A673 (cell line): ENCODE results near the gene SLC22A17. TPM values are rescaled to one million over a fixed set of nuclear protein-coding genes. Genes with fewer than 3 reads are reported as not detected.
A peak's percentile ranks its signal among the peaks of the same experiment; 100 is the strongest.

ENCODE experiments used
- BruUV-seq: library from RNA; stranded (reverse); fragments of 400-500 nt; replicated peaks from 2 replicates; lab custom pipeline; 2021; lab: Mats Ljungman, UMichigan
- CTCF ChIA-PET: fragments of 300-600 bp; sonication (Branson Sonifier 250); formaldehyde crosslinking; loops from one replicate; lab custom pipeline; 2022; ENCODE audit warnings: antibody characterized with exemption; lab: Charles Lee
- POLR2A ChIA-PET: fragments of 300-600 bp; sonication (Branson Sonifier 250); formaldehyde crosslinking; loops from one replicate; lab custom pipeline; 2022; ENCODE audit warnings: antibody characterized with exemption; ENCODE audit not compliant: low non-redundant PET; lab: Charles Lee
- DNase-seq: peaks from one replicate; pipeline ENCODE4 v3.0.0-alpha.2; 2015; ENCODE audit warnings: low spot score
- H3K27ac ChIP-seq: fragments of 200-600 bp; sonication (generic); 2 replicates; pipeline ENCODE4 v1.5.1; 2016; ENCODE audit warnings: mixed run types, low read depth, mild to moderate bottlenecking, mixed read lengths, antibody characterized with exemption, low read length; ENCODE audit not compliant: poor library complexity, severe bottlenecking
- H3K27me3 ChIP-seq: fragments of 200-600 bp; sonication (generic); replicated peaks from 2 replicates; pipeline ENCODE4 v1.6.1; 2017; ENCODE audit warnings: mixed run types, low read depth, mild to moderate bottlenecking, mixed read lengths, antibody characterized with exemption, low read length; ENCODE audit not compliant: insufficient read depth, poor library complexity
- H3K36me3 ChIP-seq: fragments of 200-600 bp; sonication (generic); 2 replicates; pipeline ENCODE4 v1.6.1; 2016; ENCODE audit warnings: mixed run types, mild to moderate bottlenecking, mixed read lengths, antibody characterized with exemption, low read length; ENCODE audit not compliant: insufficient read depth, poor library complexity, severe bottlenecking
- H3K4me1 ChIP-seq: fragments of 200-600 bp; sonication (generic); 2 replicates; pipeline ENCODE4 v1.6.1; 2017; ENCODE audit warnings: mixed run types, mild to moderate bottlenecking, mixed read lengths, antibody characterized with exemption, low read length; ENCODE audit not compliant: insufficient read depth, poor library complexity, severe bottlenecking
- H3K4me3 ChIP-seq: fragments of 200-600 bp; sonication (generic); 2 replicates; pipeline ENCODE4 v1.5.1; 2016; ENCODE audit warnings: low read depth, mixed run types, mild to moderate bottlenecking, mixed read lengths, low read length; ENCODE audit not compliant: poor library complexity, severe bottlenecking
- H3K9me3 ChIP-seq: fragments of 200-600 bp; sonication (generic); 2 replicates; pipeline ENCODE4 v1.6.1; 2016; ENCODE audit warnings: mixed run types, low read depth, mild to moderate bottlenecking, mixed read lengths, antibody characterized with exemption, low read length; ENCODE audit not compliant: poor library complexity, severe bottlenecking
- EZH2 ChIP-seq: fragments of 200-600 bp; sonication (generic); IDR thresholded peaks from 2 replicates; pipeline ENCODE4 v1.6.1; 2017; ENCODE audit warnings: borderline replicate concordance, low read depth, mild to moderate bottlenecking, mixed read lengths, antibody characterized with exemption, low read length; ENCODE audit not compliant: poor library complexity, severe bottlenecking
- intact Hi-C: fragments of 100-400 bp; cut with micrococcal nuclease; formaldehyde crosslinking; loops from one replicate; pipeline ENCODE4 v1.10.0; 2022; ENCODE audit not compliant: unreplicated experiment
- total RNA-seq: library from RNA; stranded (reverse); gene quantifications from 2 replicates; pipeline ENCODE4 v1.2.3, GENCODE V29; 2021
- TF ChIP-seq, protein P1 (sequence below): fragments of 300-800, 200-600 bp; sonication (generic); conservative IDR thresholded peaks from 2 replicates; pipeline ENCODE4 v1.5.1; 2017; ENCODE audit warnings: low read depth, mild to moderate bottlenecking, antibody characterized with exemption, low read length, moderate library complexity, mixed read lengths

The SLC22A17 gene
- total RNA-seq, 1 experiment from 2014 or later: 23.0 TPM

DNA sequence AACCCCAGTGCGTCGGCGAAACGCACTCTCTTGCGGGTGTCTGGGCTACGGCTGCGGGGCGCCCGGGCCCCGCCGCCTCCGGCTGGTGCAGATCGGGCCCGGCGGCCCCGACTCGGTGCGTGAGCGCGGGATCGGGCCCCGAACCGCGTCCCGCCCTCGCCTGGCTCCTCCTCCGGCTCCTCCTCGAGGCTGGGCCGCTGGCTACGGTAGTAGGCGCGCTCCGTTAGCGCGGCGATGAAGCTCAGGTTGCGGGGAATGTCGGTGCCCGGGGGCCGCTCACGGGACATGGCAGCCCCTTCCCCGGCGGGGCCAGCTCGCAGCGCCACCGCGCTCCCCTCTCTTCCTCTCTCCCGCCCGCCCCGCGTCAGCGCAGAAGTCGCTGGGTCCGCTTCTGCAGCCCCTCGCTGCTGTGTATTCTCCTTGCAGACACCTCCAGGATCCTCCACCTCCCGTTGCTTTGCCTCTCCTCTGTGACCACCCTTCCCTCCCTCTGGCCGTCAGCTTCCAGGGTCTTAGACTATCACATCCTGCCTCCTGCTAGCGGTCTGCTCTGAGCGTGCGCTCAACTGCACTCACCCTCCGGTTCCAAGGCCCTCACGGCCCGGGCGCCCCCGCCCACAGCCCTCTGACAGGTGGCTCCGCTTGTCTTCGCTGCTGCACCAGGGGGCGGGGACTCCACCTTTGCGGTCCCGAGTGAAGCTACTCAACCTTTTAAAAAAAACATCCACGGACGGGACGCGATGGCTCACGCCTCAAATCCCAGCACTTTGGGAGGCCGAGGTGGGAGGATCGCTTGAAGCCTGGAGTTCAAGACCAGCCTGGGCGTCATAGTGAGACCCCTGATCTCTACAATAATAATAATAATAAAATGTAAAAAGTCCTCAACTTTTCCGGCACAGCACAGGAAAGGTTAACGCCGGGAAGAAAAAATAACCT lies 50.1 kb downstream of the SLC22A17 start, which contains the start of gene PPP1R3E:
TSS of gene PPP1R3E (minus strand) at position 570 of the 936 bp plus-strand sequence. CDS start at position 287, 283 bp downstream.
- Histone ChIP-seq H3K9me3 (no peaks in the 10 kb centered on the region), H3K4me3 (peak within 1 kb of the TSS; percentile 65), H3K27ac (peak within 1 kb of the TSS; percentile 87), H3K27me3 (no peaks in the 10 kb centered on the region), H3K4me1 (peaks cover 27% of the 10 kb centered on the region), H3K36me3 (peaks cover 3% of the 10 kb centered on the region)
- DNase-seq: peak; percentile 63
- TF ChIP-seq EZH2: no peak
- TF ChIP-seq, protein P1, sequence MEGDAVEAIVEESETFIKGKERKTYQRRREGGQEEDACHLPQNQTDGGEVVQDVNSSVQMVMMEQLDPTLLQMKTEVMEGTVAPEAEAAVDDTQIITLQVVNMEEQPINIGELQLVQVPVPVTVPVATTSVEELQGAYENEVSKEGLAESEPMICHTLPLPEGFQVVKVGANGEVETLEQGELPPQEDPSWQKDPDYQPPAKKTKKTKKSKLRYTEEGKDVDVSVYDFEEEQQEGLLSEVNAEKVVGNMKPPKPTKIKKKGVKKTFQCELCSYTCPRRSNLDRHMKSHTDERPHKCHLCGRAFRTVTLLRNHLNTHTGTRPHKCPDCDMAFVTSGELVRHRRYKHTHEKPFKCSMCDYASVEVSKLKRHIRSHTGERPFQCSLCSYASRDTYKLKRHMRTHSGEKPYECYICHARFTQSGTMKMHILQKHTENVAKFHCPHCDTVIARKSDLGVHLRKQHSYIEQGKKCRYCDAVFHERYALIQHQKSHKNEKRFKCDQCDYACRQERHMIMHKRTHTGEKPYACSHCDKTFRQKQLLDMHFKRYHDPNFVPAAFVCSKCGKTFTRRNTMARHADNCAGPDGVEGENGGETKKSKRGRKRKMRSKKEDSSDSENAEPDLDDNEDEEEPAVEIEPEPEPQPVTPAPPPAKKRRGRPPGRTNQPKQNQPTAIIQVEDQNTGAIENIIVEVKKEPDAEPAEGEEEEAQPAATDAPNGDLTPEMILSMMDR: no peak
- ChIA-PET CTCF (no interaction called here), POLR2A (interaction anchor here (0.6 kb wide), 1 partner anchor 386 kb away, joined by 6 read pairs; no protein-coding TSS in a partner anchor)
- BruUV-seq: no TSS peak
- intact Hi-C loops: no loop called here

DNA sequence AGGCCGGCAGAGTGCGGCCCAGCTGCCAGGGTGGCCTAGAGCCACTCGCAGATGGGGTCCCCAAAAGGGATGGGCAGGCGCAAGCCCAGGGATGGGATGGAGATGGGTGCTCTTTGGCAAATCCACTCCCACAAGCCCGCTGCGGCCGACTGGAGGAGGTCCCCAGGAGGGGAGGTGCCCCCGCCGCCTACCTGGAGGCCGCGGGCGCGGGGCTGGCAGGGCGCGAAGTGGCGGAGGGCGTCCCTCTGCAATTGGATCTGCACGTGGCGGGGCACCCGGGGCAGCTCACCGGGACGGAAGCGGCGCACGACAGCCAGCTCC lies 50.8 kb downstream of the SLC22A17 start:
- TF ChIP-seq, protein P1: no peak
- no peak for TF ChIP-seq EZH2
- ChIA-PET POLR2A (interaction anchor here (0.6 kb wide), 1 partner anchor 386 kb away, joined by 6 read pairs; no protein-coding TSS in a partner anchor), CTCF (no interaction called here)
- peak overlapping the region; percentile 87 for H3K27ac ChIP-seq
- H3K27me3 ChIP-seq: no peaks in the 10 kb centered on the region
- intact Hi-C loops: no loop called here
- no peak for DNase-seq
- peaks cover 3% of the 10 kb centered on the region for H3K36me3 ChIP-seq
- peak overlapping the region; percentile 65 for H3K4me3 ChIP-seq
- no peaks in the 10 kb centered on the region for H3K9me3 ChIP-seq
- H3K4me1 ChIP-seq: peaks cover 24% of the 10 kb centered on the region
- no TSS peak for BruUV-seq

DNA sequence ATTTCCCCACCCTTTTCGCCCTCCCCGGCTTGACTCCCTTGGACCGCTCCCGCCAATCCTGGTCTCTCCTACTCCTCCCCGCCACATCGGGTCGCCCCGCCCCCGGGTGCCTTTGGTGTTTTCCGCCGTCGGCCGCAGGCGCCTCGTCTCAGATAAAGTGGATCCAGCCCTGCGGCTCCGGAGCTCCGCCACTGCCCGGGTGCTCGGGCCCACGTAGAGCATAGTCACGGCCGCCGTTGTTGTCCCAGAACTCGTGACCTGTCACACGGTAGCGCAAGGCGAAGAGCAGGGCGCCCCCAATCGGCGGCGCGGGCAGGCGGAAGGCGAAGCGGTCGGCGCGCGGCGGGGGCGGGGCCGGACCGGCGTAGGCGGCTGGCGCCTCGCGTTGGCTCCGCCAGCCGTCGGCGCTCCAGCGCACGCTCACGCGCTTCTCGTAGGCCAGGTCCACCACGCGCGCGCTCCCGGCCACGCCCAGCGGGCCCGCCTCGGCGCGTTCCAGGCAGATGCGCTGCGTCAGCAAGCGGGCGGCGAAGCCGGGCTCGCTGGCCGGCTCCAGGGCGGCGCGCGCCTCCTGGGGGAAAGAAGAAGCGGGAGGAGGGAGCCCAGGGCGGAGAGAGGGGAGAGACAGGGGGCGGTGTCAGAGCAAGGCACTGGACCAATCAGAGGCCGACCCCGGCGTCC lies 51.3 kb downstream of the SLC22A17 start:
- DNase-seq: peak; percentile 99
- peak overlapping the region; percentile 87 for H3K27ac ChIP-seq
- BruUV-seq: no TSS peak
- no peaks in the 10 kb centered on the region for H3K9me3 ChIP-seq
- H3K4me1 ChIP-seq: peaks cover 24% of the 10 kb centered on the region
- POLR2A ChIA-PET: interaction anchor here (0.6 kb wide), 1 partner anchor 385 kb away, joined by 6 read pairs; no protein-coding TSS in a partner anchor
- H3K27me3 ChIP-seq: no peaks in the 10 kb centered on the region
- intact Hi-C loops: no loop called here
- H3K36me3 ChIP-seq: peaks cover 3% of the 10 kb centered on the region
- H3K4me3 ChIP-seq: peak overlapping the region; percentile 65
- TF ChIP-seq, protein P1: peak; percentile 71
- no peak for TF ChIP-seq EZH2
- CTCF ChIA-PET: interaction anchor here (0.8 to 1.0 kb wide), 4 partner anchors 17 to 232 kb away, joined by 3 to 7 read pairs (median 4); partner anchors contain the start of gene PABPN1
